T-helper 1 cell treated with Interleukin-12 subunit alpha and Interleukin-12 subunit beta and Interleukin-4 antibody, amounts not matched to agents 30 ng/mL and 1 ng/mL, for 36 hours (primary cell): ENCODE data around the gene SPOCK3. TPM values are rescaled to one million over a fixed set of nuclear protein-coding genes. Genes with fewer than 3 reads are reported as not detected.
"Not testable (repeated sequence)": the region's sequence is repeated elsewhere in the genome, so short reads cannot be mapped to it uniquely, and the experiment has no call there.

ENCODE experiments used
- intact Hi-C: fragments of 100-400 bp; cut with micrococcal nuclease; formaldehyde crosslinking; loops from one replicate; pipeline ENCODE4 v1.15.1; 2024
- total RNA-seq: library from RNA; stranded (reverse); gene quantifications from 2 replicates; pipeline ENCODE4 v1.2.3, GENCODE V29; 2022

SPOCK3 gene
- not detected in 2 replicates for total RNA-seq

- intact Hi-C loops: no loop called here
Observed at GRCh38 chr4:167234316-167234881, at the start of gene SPOCK3. Gene SPOCK3, minus strand, starts transcription at chr4:167234494.

- intact Hi-C loops: no loop called here
Observed at GRCh38 chr4:167282171-167282864, 48.0 kb upstream of the SPOCK3 start.

GRCh38 chr4:167281545-167281944 is 47.3 kb upstream of the SPOCK3 start:
- intact Hi-C loops: not testable (repeated sequence)

- intact Hi-C loops: no loop called here
Observed at GRCh38 chr4:167274351-167274750, 40.1 kb upstream of the SPOCK3 start.

GRCh38 chr4:167265231-167265630 is 30.9 kb upstream of the SPOCK3 start:
- intact Hi-C loops: no loop called here

GRCh38 chr4:167248271-167248670 is 14.0 kb upstream of the SPOCK3 start:
- intact Hi-C loops: no loop called here

GRCh38 chr4:167239627-167240026 is 5.3 kb upstream of the SPOCK3 start:
- intact Hi-C loops: no loop called here

GRCh38 chr4:167238226-167238625 is 3.9 kb upstream of the SPOCK3 start:
- intact Hi-C loops: no loop called here

- intact Hi-C loops: no loop called here
Observed at GRCh38 chr4:167233685-167234315, 494 bp downstream of the SPOCK3 start.

- intact Hi-C loops: no loop called here
Observed at GRCh38 chr4:167232805-167233684, 1.2 kb downstream of the SPOCK3 start.

- intact Hi-C loops: no loop called here
Observed at GRCh38 chr4:167230744-167231143, 3.5 kb downstream of the SPOCK3 start.

- intact Hi-C loops: no loop called here
Observed at GRCh38 chr4:167222099-167222498, 12.2 kb downstream of the SPOCK3 start.

GRCh38 chr4:167221084-167221483 is 13.2 kb downstream of the SPOCK3 start:
- intact Hi-C loops: no loop called here

GRCh38 chr4:167218022-167218608 is 16.2 kb downstream of the SPOCK3 start:
- intact Hi-C loops: no loop called here

- intact Hi-C loops: no loop called here
Observed at GRCh38 chr4:167216783-167217182, 17.5 kb downstream of the SPOCK3 start.

- intact Hi-C loops: no loop called here
Observed at GRCh38 chr4:167210166-167210565, 24.1 kb downstream of the SPOCK3 start.

GRCh38 chr4:167196344-167197012 is 37.8 kb downstream of the SPOCK3 start:
- intact Hi-C loops: no loop called here

- intact Hi-C loops: no loop called here
Observed at GRCh38 chr4:167190379-167190778, 43.9 kb downstream of the SPOCK3 start.

- intact Hi-C loops: loop anchor here (2.0 kb wide), 1 partner anchor 27 kb away; no protein-coding TSS in a partner anchor
Observed at GRCh38 chr4:167185465-167185864, 48.8 kb downstream of the SPOCK3 start.

- intact Hi-C loops: no loop called here
Observed at GRCh38 chr4:167183036-167183435, 51.3 kb downstream of the SPOCK3 start.

GRCh38 chr4:167177925-167178324 is 56.4 kb downstream of the SPOCK3 start:
- intact Hi-C loops: no loop called here
